H1 (cell line): ENCODE results near the gene LSR. TPM values are rescaled to one million over a fixed set of nuclear protein-coding genes. Genes with fewer than 3 reads are reported as not detected.

ENCODE experiments used
- CHD1 ChIP-seq: IDR thresholded peaks from 2 replicates; pipeline ENCODE4 v1.6.1; 2012; ENCODE audit warnings: low read depth, low read length, improper control_type of control experiment
- GTF2F1 ChIP-seq: IDR thresholded peaks from 2 replicates; pipeline ENCODE4 v1.6.1; 2012; ENCODE audit warnings: low read depth, low read length, improper control_type of control experiment, borderline replicate concordance
- NANOG ChIP-seq: IDR thresholded peaks from 2 replicates; pipeline ENCODE4 v1.6.1; 2011; ENCODE audit warnings: low read length, low read depth, mild to moderate bottlenecking, inconsistent platforms; ENCODE audit not compliant: insufficient read depth, poor library complexity, severe bottlenecking
- PHF8 ChIP-seq: fragments of 200-600 bp; sonication (generic); conservative IDR thresholded peaks from 2 replicates; pipeline ENCODE4 v1.7.1; 2012; ENCODE audit warnings: low read depth, mild to moderate bottlenecking, inconsistent platforms, low read length, moderate library complexity
- RAD21 ChIP-seq, 2 experiments: IDR thresholded peaks in 1 of 2; conservative IDR thresholded peaks in 1 of 2; 2 replicates each; pipeline ENCODE4 v1.6.1; 2011; ENCODE audit warnings: low read depth in 2 of 2, low read length in 2 of 2, improper control_type of control experiment in 1 of 2, inconsistent platforms in 1 of 2, mild to moderate bottlenecking in 1 of 2, moderate library complexity in 1 of 2
- polyA plus RNA-seq, 7 experiments: library from polyadenylated mRNA; depleted of rRNA in 3 of 7; stranded (reverse) in 5 of 7; unstranded in 2 of 7; fragments of >200 nt in 5 of 7; fragments of 200-250 nt in 2 of 7; gene quantifications; 1 replicate in 5 of 7; 2 replicates in 1 of 7; 4 replicates in 1 of 7; pipeline versions ENCODE4 v1.2.1 to v1.2.3, GENCODE V29; 2011 to 2013; ENCODE audit warnings: missing spikeins in 2 of 7, mixed read lengths in 2 of 7
- total RNA-seq: library from RNA; stranded (reverse); fragmentation: NEBNext Ultra II Directional; extraction: Animal tissue kit (Norgen Biotek cat#: 25700); gene quantifications from 2 replicates; pipeline ENCODE4 v1.2.1, GENCODE V29; 2021

Gene LSR
- total and polyA plus RNA-seq, 2 of the 8 experiments (the other 6 are each of a cell fraction or from before 2014, with no cell fraction given): 159 to 186 TPM

- TF ChIP-seq CHD1 (no peak), RAD21 (IDR thresholded peaks at IDR 0.05 in 1 of 2, conservative IDR thresholded peaks at IDR 0.05 in 1 of 2; ENCODE audit: low read depth in 2 of 2, low read length in 2 of 2) (no peak), PHF8 (no peak), NANOG (no peak), GTF2F1 (no peak)
Measured at GRCh38 chr19:35290381-35291127, 41.8 kb downstream of the LSR start (continued).
